ENCODE results near the gene PLN.

The PLN gene

DNA sequence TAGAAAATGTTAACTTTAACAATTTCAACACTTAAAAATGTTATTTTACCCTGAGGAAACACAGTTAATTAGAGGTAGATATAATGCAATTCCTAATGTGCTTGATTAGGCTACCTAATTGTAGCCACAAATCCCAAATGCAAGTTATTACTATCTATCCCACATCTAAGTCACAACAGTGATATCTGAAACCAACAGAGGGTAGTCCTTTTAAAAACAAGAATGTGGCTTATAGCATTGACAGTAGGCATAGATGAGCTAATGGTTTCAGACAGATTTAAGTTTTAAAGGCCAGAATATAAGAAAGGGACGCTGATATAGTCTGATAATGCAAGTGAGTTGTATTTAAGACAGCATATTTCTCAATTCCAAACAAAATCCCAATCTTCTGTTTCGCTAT, 23.0 kb downstream of the PLN start:
- in situ Hi-C loops (cut with MboI; ENCODE audit: low pct_unique_long_range_greater_than_20kb, low sequenced_read_pairs): no loop called here
- DNase-seq: no peak

DNA sequence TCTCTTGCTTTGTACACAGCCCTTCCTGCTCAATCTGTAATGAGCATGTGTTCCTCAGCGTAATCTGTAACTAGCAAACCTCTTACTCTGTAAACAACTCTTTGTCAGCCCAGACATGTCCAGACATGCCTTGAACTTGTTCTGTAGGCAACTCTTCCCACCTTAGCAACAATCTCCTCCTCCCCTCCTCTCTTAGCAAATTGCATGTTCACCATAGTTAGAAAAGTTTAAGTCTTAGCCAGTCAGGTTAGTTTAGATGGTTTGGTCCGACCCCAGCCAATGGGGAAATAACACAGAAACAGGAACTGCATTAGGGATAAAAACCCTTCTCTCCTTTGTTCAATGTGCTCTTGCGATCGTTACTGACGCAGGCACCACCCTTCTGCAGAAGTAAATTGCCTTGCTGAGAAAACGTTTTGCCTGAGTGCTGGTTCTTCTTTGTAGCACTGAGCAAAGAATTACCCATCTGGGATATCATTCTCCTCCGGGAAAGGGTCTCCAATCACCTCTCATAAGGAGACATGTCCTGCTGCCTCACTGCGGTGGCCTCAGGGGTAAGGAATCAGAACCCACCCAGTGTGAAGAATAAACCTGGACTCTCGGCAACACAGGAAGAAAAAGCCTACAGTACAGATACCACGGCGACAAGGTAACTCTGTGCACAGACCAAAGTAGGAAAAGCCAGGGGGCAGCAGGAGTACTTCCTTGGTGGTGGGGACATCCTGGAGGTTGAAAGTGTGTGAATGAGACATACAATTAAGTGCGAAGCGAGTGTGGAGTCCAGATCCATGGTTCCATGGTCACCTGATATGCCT, 26.2 kb downstream of the PLN start:
- in situ Hi-C loops (cut with MboI; ENCODE audit: low pct_unique_long_range_greater_than_20kb, low sequenced_read_pairs): no loop called here
- DNase-seq: peak; percentile 56

GRCh38 chr6:118577972-118578371, 29.9 kb downstream of the PLN start:
- no peak for DNase-seq
- in situ Hi-C loops (cut with MboI; ENCODE audit: low pct_unique_long_range_greater_than_20kb, low sequenced_read_pairs): loop anchor here (25.0 kb wide), 1 partner anchor 291 kb away; no protein-coding TSS in a partner anchor

- in situ Hi-C loops (cut with MboI; ENCODE audit: low pct_unique_long_range_greater_than_20kb, low sequenced_read_pairs): loop anchor here (25.0 kb wide), 1 partner anchor 291 kb away; no protein-coding TSS in a partner anchor
- DNase-seq: no peak
These were observed 30.5 kb downstream of the PLN start for GRCh38 chr6:118578617-118579016.

DNA sequence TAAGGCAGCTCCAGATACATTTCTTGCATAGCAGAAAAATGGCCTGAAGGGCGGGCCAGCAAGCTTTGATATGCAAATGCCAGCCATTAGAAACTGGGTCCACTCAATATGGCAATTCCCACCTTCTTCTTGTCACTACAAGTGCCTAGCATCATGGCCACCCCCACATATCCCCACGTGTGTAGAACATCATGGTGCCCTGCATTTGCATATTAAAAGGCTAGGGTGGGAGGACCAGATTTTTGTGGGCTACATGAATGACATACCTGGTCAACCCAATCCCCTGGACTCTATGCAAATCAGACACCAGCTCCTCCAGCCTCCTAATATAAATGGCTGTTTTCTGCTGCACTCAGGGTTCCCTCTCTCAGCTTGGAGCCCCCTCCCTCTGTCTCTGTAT, 31.7 kb downstream of the PLN start:
- in situ Hi-C loops (cut with MboI; ENCODE audit: low pct_unique_long_range_greater_than_20kb, low sequenced_read_pairs): loop anchor here (25.0 kb wide), 1 partner anchor 292 kb away; no protein-coding TSS in a partner anchor

GRCh38 chr6:118580585-118581419, 32.7 kb downstream of the PLN start:
- DNase-seq: peak; percentile 72

More for the DNA sequence above, 31.7 kb downstream of the PLN start:
- DNase-seq: no peak

DNA sequence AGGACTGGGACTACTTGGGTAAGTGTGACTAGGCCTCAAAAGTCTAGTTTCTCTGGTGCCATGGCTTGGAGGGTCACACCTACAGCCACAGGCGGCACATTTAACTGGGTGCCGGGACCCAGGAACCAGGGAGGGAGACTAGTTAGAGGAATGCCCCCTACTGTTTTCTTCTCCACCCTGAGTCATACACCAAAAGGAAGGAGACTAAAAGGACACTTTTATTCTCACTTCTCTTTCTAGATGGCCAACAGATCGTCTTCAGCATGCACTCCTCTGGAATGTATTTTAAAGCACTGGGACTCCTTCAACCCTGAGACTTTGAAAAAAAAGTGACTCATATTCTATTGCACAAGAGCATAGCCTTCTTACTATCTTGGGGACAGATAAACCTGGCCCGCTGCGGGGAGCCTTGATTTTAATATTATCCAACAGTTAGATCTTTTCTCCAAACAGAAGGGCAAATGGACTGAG, 33.4 kb downstream of the PLN start:
- in situ Hi-C loops (cut with MboI; ENCODE audit: low pct_unique_long_range_greater_than_20kb, low sequenced_read_pairs): loop anchor here (25.0 kb wide), 1 partner anchor 294 kb away; no protein-coding TSS in a partner anchor
- DNase-seq: no peak

More at GRCh38 chr6:118580585-118581419, 32.7 kb downstream of the PLN start:
- in situ Hi-C loops (cut with MboI; ENCODE audit: low pct_unique_long_range_greater_than_20kb, low sequenced_read_pairs): loop anchor here (25.0 kb wide), 1 partner anchor 294 kb away; no protein-coding TSS in a partner anchor

- DNase-seq: no peak
- in situ Hi-C loops (cut with MboI; ENCODE audit: low pct_unique_long_range_greater_than_20kb, low sequenced_read_pairs): loop anchor here (25.0 kb wide), 1 partner anchor 298 kb away; no protein-coding TSS in a partner anchor
These were observed 36.8 kb downstream of the PLN start for GRCh38 chr6:118584911-118585310.

- no peak for DNase-seq
- in situ Hi-C loops (cut with MboI; ENCODE audit: low pct_unique_long_range_greater_than_20kb, low sequenced_read_pairs): loop anchor here (25.0 kb wide), 1 partner anchor 300 kb away; no protein-coding TSS in a partner anchor
These were observed 38.8 kb downstream of the PLN start for GRCh38 chr6:118586746-118587485.

- no peak for DNase-seq
- in situ Hi-C loops (cut with MboI; ENCODE audit: low pct_unique_long_range_greater_than_20kb, low sequenced_read_pairs): loop anchor here (25.0 kb wide), 1 partner anchor 301 kb away; no protein-coding TSS in a partner anchor
These were observed 40.5 kb downstream of the PLN start for GRCh38 chr6:118588626-118589025.

DNA sequence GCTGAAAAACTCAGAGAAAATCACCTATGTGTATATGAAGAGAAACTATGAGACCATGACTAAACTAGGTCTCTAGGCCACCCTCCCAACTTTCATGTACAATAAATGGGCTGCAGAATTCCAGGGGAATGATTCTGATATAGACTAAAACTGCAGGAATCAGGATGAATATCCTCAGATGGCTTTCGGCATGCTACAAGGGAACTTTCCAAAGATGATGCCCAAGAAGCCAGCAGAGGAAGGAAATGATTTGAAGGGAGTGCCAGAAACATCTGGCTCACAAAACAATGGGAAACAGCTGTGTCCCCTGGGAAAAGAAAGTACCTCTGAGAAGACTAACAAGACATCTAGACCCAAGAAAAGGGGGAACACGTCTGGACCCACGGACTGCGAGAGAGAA, 41.1 kb downstream of the PLN start:
- no peak for DNase-seq
- in situ Hi-C loops (cut with MboI; ENCODE audit: low pct_unique_long_range_greater_than_20kb, low sequenced_read_pairs): loop anchor here (25.0 kb wide), 1 partner anchor 302 kb away; no protein-coding TSS in a partner anchor

GRCh38 chr6:118589649-118590365, 41.7 kb downstream of the PLN start:
- no peak for DNase-seq
- in situ Hi-C loops (cut with MboI; ENCODE audit: low pct_unique_long_range_greater_than_20kb, low sequenced_read_pairs): loop anchor here (25.0 kb wide), 1 partner anchor 303 kb away; no protein-coding TSS in a partner anchor

GRCh38 chr6:118591897-118592296, 43.8 kb downstream of the PLN start:
- in situ Hi-C loops (cut with MboI; ENCODE audit: low pct_unique_long_range_greater_than_20kb, low sequenced_read_pairs): loop anchor here (25.0 kb wide), 1 partner anchor 305 kb away; no protein-coding TSS in a partner anchor
- no peak for DNase-seq

GRCh38 chr6:118594877-118595276, 46.8 kb downstream of the PLN start:
- DNase-seq: peak; percentile 63
- in situ Hi-C loops (cut with MboI; ENCODE audit: low pct_unique_long_range_greater_than_20kb, low sequenced_read_pairs): loop anchor here (25.0 kb wide), 1 partner anchor 308 kb away; no protein-coding TSS in a partner anchor

DNA sequence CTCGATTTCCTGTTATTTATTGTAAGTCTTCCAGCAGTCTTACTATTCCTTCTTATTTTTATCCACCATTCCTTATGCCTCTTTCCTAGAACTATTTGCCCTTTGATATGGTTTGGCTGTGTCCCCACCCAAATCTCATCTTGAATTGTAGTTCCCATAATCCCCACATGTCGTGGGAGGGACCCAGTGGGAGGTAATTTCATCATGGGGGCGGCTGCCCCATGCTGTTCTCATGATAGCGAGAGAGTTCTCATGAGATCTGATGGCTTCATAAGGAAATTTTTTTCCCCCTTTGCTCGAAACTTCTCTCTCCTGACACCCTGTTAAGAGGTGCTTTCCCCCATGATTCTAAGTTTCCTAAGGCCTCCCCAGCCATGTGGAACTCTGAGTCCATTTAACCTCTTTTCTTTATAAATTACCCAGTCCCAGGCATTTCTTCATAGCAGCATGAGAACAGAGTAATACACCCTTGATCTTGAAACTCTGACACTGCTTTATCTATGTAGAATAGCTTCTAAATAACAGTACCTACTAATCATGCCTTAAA, 48.8 kb downstream of the PLN start:
- in situ Hi-C loops (cut with MboI; ENCODE audit: low pct_unique_long_range_greater_than_20kb, low sequenced_read_pairs): loop anchor here (25.0 kb wide), 1 partner anchor 310 kb away; no protein-coding TSS in a partner anchor
- DNase-seq: no peak

- in situ Hi-C loops (cut with MboI; ENCODE audit: low pct_unique_long_range_greater_than_20kb, low sequenced_read_pairs): loop anchor here (25.0 kb wide), 1 partner anchor 310 kb away; no protein-coding TSS in a partner anchor
These were observed 49.5 kb downstream of the PLN start for GRCh38 chr6:118597636-118598035.

DNA sequence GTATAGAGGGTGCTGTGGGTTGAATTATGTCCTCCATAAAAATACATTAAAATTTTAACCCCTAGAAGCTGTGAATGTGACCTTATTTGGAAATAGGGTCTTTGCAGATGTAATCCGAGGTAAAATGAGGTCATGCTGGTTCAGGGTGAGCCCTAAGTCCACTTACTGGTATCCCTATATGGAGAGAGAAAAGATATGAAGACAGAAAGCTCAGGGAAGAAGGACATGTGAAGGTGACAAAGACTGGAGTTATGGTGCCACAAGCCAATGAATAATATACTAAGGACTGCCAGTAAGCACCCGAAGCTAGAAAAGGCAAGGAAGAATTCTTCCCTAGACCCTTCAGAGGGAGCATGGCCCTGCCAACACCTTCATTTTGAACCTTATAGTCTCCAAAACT, 50.2 kb downstream of the PLN start:
- DNase-seq: no peak
- in situ Hi-C loops (cut with MboI; ENCODE audit: low pct_unique_long_range_greater_than_20kb, low sequenced_read_pairs): loop anchor here (25.0 kb wide), 1 partner anchor 311 kb away; no protein-coding TSS in a partner anchor

More at GRCh38 chr6:118597636-118598035, 49.5 kb downstream of the PLN start:
- no peak for DNase-seq
